Suppressor macrophage treated with lipopolysaccharide for 1 hour (primary cell): Measurements from ENCODE around the gene C1R.

ENCODE experiments used
- DNase-seq, 3 donors: peaks; one replicate each; pipeline ENCODE4 v3.0.0-alpha.2; 2020 to 2022

Gene C1R

DNA sequence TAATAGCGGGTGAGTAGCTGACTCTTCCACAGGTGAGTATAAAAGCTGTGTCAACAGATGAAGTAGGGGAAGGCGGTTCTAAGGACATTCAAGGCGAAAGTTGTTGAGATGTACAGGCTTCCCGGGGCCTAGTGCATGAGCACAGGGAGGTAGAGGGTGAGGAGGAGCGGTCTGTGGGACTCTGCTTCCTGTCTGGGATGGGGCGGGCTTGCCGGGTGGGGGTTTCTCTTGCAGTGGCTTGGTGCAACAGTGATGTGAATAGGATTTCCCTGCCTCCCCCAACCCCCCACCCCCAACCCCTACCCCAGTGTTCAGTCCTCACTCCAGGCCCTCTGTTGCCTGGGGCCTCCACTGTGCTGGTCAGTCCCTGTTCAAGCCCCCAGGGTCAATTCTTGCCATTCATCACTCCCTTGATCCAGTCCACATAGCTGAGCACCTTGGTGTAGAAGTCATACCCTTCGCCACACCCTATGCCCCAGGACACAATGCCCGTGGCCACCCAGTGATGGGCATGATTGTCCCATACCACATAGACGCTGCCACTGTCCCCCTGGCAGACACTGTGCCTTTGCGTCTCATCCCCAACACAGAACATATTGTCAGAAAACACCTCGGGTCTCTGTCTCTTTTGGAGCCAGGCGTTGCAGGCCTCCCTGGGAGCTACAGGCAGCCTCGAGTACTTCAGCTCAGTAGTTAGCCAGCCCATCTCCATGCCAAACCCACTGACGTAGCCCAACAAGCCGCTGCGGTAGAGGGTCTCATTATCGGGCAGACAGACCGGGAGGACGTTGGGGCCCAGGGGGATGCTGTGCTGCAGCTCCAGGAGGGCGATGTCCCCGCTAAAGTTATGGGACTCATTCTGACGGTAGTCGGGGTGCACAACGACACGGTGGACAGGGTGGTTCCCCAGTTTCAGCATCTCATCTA, 4.0 kb upstream of the C1R start:
- DNase-seq = no peak

DNA sequence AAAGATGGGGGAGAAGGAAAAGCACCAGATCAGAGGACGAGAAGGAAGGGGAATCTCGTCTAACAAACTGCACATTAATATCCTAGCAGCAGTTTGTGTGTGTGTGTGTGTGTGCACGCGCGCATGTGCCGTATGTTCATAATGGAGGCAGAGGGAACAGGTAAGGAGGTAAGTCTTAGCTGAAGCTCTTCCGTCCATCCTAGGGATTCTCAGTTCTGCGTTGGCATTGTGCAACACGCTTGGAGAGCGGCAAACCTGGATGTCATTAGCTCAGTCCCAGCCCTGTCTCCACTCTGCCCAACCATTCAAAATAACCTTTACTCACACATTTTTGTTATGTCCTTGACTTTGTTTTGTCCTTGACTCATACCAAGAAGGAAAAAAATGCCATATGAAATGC, 1.6 kb upstream of the C1R start:
- DNase-seq = no peak

DNA sequence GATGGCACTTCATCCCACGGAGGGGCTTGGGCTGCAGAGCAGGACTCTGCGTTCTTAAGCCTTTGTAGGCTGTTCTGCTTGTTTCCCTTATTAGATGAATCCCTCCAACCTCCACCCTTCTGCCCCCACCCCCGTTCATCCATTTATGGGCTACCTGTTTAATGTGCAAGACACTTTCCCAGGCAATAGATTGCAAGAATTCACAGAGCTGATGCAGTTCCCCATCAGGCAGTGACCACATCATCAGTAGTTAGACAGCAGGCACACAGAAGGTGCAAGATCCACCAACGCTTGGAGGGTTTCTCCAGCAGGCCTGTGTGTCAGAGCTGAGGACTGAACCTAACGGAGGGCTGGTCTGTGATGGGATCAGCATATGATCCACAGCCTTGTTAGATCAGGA, 1.2 kb upstream of the C1R start:
- no peak for DNase-seq

DNA sequence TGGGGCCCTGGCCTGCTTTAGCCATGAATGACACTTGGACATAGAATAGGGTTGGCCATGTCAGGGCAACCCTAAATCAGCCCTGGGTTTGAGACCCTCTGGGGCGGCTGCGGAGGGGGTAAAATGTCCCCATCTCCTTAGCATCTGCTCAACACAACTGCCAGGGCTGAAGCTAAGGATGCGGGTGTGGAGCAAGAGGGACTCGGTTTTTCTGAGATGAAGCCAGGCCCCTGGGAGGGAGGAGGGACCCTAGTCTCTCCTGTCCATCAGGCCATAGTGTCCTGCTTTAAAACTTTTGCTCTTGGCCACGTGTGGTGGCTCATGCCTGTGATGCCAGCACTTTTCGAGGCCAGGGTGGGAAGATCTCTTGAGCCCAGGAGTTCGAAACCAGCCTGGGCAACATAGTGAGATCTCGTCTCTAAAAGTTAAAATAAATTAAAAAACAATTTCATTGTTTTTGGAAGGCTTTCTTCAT, 778 bp upstream of the C1R start:
- DNase-seq = no peak

DNA sequence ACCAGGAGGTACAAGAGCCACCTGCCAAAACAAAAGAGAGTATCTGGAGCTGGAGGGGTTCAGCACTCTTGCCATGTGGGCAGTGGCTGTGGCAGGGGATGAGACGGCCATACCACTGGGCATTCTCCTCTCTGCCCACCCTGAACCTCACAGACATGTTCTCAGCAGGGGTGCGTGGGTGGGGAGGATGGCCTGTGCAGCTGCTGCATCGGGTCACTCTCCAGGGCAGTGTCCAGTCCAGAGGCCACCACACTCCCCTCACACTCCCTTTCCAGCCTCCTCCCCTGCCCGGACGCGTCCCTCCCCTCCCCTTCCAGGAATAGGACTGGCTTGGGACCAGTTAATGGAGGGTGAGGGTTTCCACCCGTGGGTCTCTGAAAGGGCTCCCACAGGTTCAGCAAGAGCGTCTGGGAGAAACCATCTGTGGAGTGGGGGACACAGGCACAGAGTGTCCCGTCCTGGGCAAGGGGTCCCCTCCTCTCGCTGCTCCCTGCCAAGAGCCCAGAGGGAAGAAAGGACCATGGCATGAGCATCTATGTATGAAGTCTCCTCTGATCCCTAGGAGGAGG, 501 bp downstream of the C1R start:
- no peak for DNase-seq

DNA sequence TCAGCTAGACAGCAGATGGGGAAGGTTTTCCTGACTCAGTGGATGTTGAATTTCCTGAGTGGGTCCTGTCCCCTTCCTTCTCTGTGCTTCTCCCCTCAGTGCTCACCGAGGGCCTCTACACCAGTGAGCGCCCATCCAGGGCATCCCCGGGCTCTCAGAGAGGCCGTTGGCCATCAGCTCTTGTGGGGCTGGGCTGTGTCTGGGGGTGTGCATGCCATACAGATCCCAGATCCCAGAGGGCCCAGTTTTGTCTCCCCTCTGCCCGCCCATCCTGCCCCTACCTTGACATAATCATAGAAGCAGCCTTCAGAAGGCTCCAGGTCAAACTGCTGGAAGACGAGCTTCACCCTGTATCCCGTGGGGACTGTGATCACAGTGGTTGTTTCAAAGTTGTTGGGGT, 1.1 kb downstream of the C1R start:
- DNase-seq = no peak

DNA sequence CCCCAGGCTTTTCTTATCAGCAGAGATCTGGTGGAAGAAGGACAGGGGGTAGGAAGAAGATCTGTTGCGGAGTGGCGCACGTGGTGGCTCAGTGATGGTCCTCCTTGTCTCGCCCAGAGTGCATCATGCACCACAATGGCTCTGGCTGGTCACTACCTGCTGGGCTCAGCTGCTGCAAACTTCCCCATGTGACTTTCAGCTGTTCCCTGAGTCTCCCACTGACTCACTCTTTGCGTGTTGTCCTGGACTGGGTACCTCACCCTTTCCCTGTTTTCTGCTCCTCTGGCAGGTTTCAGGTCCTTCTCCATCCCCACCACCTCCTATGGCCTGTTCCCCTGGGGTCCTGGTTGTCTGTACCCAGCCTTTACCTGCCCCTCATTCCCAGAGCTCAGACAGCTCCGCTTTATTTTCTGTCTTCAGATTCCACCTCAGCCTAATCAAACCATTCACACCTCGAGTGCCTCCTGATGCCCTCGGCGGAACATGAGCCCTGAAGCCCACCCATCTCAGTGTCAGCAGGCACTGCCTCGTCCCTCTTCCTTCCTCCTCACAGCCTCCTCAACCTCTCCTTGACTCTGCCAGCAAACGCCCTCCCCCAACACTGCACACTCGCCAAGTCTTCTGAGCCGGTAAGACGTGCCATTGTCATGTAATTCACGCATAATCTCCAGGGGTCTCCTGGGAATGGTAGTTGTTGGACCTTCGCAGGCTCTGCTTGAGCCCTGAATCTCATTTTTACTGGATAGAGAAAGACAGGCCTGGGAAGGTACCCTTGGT, 1.8 kb downstream of the C1R start:
- no peak for DNase-seq

DNA sequence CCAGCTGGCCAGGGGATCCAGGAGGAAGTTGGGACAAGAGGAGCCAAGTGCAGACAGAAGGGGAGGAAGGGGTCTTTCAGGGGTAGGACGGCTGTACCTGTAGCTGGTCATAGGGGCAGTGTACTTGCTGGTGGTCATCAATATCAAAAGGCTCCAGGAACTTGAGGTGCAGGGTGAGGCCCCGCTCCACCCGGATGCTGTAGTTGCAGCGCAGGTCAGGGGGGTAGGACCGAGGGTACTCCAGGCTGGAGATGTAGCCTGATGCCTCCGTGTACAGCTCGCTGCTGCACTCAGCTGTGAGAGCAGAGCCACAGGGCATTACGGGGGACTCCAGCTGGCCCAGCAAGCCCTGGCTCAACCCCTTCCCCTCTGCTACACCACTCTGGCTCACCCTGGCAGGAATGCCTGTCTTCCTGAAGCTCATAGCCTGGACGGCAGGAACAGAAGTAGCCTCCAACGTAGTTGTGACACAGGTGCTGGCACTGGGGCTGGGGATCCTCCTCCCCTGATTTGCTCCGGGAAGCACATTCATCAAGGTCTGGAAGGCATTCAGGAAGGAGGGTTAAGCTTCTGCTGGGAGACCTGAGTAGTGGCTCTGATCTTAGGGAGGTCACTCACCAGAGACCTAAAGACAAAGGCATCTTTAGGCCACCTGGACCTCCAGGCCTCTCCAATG, 2.9 kb downstream of the C1R start:
- DNase-seq = no peak

DNA sequence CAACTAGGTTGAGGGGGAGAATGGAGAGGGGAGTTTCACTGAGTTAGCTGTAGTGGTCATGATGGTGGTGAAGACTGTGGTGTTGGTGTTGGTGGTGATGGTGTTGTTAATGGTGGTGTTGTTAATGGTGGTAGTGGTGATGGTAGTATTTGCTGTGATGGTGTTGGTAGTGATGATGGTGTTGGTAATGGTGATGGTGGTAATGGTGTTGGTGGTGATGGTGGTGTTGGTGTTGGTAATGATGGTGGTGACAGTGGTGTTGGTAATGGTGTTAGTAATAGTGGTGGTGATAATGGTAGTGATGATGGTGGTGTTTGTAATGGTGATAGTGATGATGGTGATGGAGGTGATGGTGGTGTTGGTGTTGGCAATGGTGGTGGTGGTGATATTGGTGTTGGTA, 9.1 kb downstream of the C1R start:
- no peak for DNase-seq

DNA sequence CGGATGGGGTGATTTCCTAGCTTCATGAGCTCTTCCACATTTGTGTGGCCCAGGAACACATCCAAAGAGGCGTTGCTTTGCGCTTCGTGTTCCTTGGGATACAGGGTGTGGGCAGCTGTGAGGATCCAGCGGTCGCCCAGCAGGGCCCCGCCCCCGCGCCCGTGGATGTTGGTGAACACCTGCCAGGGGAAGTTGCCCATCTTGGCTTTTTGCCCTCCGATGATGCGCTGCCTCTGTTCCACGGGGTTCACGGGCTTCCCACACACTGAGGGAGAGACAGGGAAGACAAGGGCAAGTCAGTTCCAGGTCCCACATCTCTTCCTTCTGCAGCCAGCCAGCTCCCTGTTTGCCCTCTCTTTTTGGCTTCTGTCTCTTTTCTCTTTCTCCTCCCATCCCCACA, 11.2 kb downstream of the C1R start:
- DNase-seq = no peak

DNA sequence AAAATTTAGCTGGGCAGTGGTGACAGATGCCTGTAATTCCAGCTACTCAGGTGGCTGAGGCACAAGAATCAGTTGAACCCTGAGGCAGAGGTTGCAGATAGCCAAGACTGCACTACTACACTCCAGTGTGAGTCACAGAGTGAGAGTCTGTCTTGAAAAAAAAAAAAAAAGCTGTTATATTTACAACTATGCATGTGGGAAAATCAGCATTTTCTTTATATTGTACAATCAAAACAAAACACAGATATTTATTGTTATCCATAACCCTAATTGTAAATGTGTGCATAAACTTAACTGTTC, 12.5 kb downstream of the C1R start:
- no peak for DNase-seq

DNA sequence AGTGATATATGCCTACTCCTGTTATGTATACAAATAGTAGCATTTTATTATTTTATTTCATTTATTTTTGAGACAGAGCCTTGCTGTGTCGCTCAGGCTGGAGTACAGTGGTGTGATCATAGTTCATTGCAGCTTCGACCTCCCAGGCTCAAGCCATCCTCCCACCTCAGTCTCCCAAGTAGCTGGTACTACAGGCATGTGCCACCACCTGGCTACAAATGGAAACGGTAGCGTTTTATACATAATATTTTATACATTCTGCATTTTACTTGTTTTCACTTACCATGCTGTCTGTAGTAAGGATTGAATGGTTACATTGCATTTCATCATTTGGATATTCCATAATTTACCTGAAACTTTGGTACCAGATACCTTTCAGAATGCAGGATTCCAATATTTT, 14.1 kb downstream of the C1R start:
- DNase-seq = no peak

DNA sequence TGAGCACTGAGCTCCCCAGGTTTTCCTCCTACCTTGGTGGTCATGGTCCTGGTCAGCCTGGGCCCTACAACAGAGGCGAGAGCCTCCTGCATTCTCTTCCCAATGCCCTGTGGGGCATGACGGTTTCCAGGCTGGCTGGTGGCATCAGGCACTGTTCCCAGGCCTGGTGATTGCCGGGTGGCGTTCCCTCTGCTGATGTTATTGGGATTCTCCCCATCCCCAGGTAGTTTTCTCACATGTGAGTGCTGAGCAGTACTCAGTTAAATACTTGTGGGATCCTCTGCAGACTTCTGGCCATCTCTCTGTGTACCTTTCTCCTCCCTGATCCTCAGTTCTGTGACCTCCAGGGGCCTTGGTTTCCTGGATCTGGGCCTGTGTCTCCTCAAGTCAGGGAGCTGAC, 15.8 kb downstream of the C1R start:
- DNase-seq = no peak

DNA sequence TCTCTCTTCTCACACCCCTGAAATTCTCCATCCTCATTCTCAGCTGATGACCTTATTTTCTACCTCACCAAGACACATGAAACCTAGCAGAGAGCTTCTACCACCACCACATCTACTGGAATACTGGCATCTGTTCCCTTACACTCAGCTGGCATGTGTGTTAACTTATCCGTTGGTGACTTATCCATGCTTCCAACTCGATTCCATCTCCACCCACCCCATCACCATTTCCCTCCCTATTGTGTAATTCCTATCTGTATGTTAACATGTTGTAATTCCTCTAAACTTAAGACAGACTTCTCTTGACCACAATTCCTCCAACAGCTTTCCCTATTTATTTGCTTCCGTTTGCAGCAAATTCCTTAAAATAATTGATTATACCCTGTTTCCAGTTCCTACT, 16.3 kb downstream of the C1R start:
- no peak for DNase-seq

DNA sequence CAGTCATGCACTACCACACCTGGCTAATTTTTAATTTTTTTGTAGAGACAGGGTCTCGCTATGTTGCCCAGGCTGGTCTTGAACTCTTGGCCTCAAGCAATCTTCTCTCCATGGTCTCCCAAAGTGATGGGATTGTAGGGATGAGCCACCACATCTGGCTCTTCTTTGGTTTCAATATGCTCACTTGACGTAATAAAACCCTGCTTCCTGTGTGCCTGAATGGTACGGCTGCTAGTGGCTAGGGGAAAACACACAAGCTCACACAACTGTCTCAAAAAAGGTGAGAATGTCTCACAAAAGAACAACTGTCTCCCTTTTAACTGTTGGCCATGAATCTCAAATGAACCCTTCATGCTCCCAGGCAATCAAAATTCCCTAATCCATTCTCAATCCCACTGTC, 16.7 kb downstream of the C1R start:
- no peak for DNase-seq

DNA sequence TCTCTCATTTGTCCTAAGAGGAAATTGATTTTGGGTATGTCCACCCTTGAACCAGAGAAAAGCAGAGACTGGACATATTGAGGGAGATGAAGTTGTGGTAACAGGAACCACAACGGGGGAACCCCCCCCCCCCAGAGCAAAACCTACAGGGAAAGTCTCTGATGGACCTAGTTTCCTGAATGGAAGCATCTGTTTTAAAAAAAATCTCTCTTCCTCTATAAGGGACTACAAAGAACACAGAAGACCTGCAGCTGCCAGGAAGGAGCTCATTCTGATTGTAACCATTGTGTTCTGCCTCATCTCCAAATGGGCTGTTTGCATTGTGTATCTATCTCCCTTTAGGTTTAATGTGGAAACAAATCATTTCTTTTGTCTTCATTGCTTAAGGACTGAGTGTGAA, 18.3 kb downstream of the C1R start:
- peak in 1 of 3 donors; percentile 20 for DNase-seq

DNA sequence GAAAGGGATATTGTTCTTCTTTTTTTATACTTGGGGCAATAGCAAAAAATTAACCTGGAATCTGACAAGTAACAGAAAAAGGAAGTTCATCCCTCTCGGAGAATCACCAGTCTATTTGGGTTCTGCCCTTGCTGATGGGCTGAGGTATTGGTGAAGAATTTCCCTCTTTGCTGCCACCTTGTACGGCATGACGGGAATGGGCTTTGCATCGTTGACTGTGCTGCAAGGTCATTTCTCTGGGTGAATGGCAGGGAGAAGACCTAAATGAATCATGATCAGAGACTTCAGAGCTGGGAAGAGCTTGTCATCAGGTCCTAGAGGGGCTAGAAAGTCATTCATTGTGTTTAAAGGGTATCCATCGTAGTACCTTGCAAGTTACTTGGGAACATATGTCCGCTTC, 19.7 kb downstream of the C1R start:
- DNase-seq = no peak

DNA sequence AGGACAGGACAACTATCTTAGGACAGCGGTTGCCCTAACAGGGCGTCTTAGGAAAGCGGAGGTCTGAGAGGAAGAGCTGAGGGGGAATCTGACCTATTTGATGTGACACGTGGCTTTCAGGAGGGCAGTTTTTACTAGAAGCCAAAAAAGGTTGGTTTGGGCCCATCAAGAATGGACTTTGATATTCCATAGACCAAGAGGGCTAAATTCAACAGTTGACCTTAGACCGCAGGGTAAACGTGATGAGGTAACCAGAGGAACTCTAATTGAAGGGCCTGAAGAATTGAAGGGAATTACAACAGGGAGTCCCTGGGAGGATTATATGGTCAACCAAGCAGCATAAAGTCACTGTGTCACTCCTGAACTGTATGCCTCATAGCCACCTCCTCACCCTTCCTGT, 20.2 kb downstream of the C1R start:
- no peak for DNase-seq

DNA sequence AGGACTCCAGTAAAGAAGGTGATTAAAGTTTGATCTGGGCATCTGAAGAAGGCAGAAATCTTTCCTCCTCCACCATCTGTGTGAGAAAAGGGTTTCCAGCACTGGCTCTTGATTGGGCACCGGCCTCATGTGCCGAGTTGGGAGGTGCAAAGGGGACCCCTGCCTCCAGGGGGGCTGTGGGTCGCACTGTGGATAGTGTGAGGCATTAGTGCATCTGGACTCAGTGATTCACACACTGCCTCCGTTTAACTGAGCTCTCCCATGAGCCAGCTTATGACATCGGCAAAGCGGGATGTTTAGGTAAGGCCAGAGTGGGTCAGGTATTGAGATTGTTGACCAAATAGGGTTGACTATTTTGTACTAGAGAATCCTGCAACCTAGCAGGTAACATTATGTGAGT, 22.9 kb downstream of the C1R start:
- no peak for DNase-seq

DNA sequence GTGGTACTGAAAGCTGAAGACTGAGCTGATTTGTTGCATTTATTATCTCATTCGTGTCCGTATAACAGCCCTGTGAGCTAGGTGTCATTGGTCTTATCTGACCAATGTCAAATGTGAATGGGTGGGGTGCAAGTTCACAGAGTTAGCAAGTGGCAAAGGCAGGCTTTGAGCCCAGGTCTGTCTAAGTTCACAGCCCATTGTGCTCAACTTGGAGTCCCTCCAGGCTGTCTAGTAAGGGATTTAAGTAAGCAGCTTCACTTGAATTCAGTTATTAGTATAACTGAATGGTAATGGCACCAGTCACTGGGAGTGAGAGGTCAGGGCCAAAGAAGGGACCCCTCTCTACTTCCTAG, 23.3 kb downstream of the C1R start:
- DNase-seq = no peak

DNA sequence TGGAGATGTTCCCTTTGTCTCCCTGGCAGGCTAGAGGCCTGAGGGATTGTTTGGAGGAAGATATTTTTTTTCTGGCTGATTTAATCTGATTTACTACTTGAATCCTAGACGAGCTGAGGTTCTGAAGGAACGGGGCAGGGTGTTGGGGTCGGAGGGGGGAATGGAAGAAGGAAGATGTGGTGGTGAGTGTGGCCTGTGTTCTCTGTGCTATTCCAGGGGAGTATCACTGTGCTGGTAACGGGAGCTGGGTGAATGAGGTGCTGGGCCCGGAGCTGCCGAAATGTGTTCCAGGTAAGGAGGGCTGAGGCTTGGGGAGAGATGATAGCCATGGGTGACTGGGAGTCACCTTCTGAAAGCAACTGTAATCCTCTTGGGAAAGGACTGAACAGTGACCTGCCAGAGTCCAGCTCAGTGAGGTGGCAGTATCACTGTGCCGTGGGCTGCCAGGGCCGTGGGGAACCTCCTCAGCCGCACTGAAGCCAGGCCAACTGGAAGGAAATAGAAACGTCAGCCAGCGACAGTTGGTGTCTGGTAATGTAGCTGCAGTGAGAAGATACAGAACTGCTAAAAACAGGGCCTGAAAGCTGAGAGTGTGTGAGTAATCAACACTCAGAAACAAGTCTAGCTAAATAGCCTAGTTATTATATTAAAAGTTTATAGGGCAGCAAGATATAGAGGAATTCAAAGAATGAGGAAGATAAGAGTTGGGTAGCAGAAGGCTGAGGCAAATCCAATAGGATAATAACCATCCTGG, 23.8 kb downstream of the C1R start:
- no peak for DNase-seq

DNA sequence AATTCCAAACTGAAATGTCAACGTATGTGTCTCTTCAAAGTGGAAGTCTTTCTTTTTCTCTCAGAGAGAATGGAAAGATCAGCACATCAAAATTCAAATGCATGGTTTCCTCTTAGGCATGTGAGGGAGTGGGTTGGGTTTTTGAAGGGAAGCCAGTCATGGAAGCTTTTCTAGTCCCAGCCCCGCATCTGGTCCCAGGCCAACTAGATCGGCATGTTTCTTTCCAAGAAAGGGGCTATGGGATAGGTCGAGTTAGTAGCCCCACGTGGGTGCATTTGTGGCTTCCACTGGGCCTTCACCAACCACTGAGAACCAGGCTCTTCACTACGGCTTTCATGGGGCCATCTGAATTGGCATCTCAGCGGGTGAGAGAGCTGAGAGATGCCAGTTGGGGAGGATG, 25.1 kb downstream of the C1R start:
- no peak for DNase-seq

DNA sequence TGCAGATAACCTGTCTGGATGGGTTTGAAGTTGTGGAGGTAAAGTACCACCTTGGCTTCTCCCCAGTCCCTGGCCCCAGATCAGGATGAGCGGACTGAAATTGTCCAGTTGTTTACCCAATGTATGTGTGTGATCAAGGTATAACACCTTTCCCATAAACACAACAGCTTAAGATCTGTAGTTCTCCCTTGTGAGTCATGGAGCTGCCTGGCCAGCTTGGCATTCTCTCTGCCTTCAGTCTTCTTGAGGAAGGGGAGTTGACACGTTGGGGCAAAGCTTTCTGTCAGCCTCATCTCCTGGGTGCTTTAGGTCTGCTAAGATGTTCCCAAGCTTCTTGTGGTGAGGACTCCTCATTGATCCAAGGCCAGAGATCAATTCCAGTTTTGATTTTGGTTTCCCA, 25.6 kb downstream of the C1R start:
- no peak for DNase-seq
